IMR-90 (cell line): ENCODE measurements around the gene NAV2. TPM values are rescaled to one million over a fixed set of nuclear protein-coding genes. Genes with fewer than 3 reads are reported as not detected.

Source experiments
- ATAC-seq: fragments of 200-7000 bp; cut with Tn5 transposase; 2 replicates; pipeline ENCODE4 v1.9.1; 2020; ENCODE audit warnings: low read depth, mild to moderate bottlenecking, moderate library complexity
- BruUV-seq: library from RNA; stranded (reverse); fragments of 400-500 nt; replicated peaks from 2 replicates; lab custom pipeline; 2021; lab: Mats Ljungman, UMichigan
- CTCF ChIA-PET: fragments of 300-600 bp; formaldehyde crosslinking; extraction: SDS; loops from one replicate; lab custom pipeline; 2021; ENCODE audit warnings: antibody characterized with exemption; lab: Yijun Ruan, JAX
- POLR2A ChIA-PET: fragments of 300-600 bp; sonication (Branson Sonifier 250); formaldehyde crosslinking; loops from one replicate; lab custom pipeline; 2022; ENCODE audit warnings: antibody characterized with exemption; ENCODE audit not compliant: unreplicated experiment; lab: Charles Lee
- DNase-seq: peaks from one replicate; pipeline ENCODE4 v3.0.0; 2013
- H2AFZ ChIP-seq: replicated peaks from 2 replicates; pipeline ENCODE3; 2013; ENCODE audit warnings: low read length, mild to moderate bottlenecking; ENCODE audit not compliant: poor library complexity
- H2AK5ac ChIP-seq: 2 replicates; pipeline ENCODE4 v1.6.1; 2013; ENCODE audit warnings: low read depth, low read length, inconsistent platforms
- H2AK9ac ChIP-seq: replicated peaks from 2 replicates; pipeline ENCODE3; 2013; ENCODE audit warnings: mild to moderate bottlenecking, low read depth, low read length, moderate library complexity; ENCODE audit not compliant: poor library complexity
- H2BK120ac ChIP-seq: 2 replicates; pipeline ENCODE4 v1.6.1; 2013; ENCODE audit warnings: low read depth, low read length, inconsistent platforms
- H2BK15ac ChIP-seq: 3 replicates; pipeline ENCODE4 v1.6.1; 2013; ENCODE audit warnings: low read depth, low read length, inconsistent platforms
- H2BK20ac ChIP-seq: 2 replicates; pipeline ENCODE4 v1.6.1; 2013; ENCODE audit warnings: low read depth, mild to moderate bottlenecking, inconsistent platforms, low read length, moderate library complexity
- H2BK5ac ChIP-seq: 2 replicates; pipeline ENCODE4 v1.6.1; 2013; ENCODE audit warnings: mild to moderate bottlenecking, low read depth, low read length, inconsistent platforms; ENCODE audit not compliant: poor library complexity, severe bottlenecking
- H3K14ac ChIP-seq: replicated peaks from 2 replicates; pipeline ENCODE4 v1.6.1; 2013; ENCODE audit warnings: low read depth, low read length, inconsistent platforms
- H3K18ac ChIP-seq: 2 replicates; pipeline ENCODE4 v1.6.1; 2013; ENCODE audit warnings: low read depth, low read length, control low read depth
- H3K23ac ChIP-seq: 2 replicates; pipeline ENCODE4 v1.6.1; 2013; ENCODE audit warnings: low read depth, low read length, inconsistent platforms
- H3K27ac ChIP-seq: 2 replicates; pipeline ENCODE4 v1.5.1; 2013; ENCODE audit warnings: mild to moderate bottlenecking, control low read depth, low read length; ENCODE audit not compliant: insufficient read depth
- H3K27me3 ChIP-seq: 2 replicates; pipeline ENCODE4 v1.6.1; 2013; ENCODE audit warnings: low read length; ENCODE audit not compliant: control insufficient read depth, insufficient read depth
- H3K36me3 ChIP-seq: 2 replicates; pipeline ENCODE4 v1.6.1; 2013; ENCODE audit warnings: low read length, mixed read lengths; ENCODE audit not compliant: control insufficient read depth, insufficient read depth
- H3K4ac ChIP-seq: 2 replicates; pipeline ENCODE4 v1.6.1; 2013; ENCODE audit warnings: low read depth, low read length, inconsistent platforms
- H3K4me1 ChIP-seq: 2 replicates; pipeline ENCODE4 v1.6.1; 2013; ENCODE audit warnings: low read length, mixed read lengths; ENCODE audit not compliant: control insufficient read depth, insufficient read depth
- H3K4me2 ChIP-seq: 2 replicates; pipeline ENCODE4 v1.6.1; 2013; ENCODE audit warnings: low read depth, mild to moderate bottlenecking, control low read depth, low read length, moderate library complexity
- H3K4me3 ChIP-seq: 2 replicates; pipeline ENCODE4 v1.5.1; 2013; ENCODE audit warnings: low read depth, mild to moderate bottlenecking, control low read depth, low read length, moderate library complexity; ENCODE audit not compliant: insufficient read depth
- H3K56ac ChIP-seq: 2 replicates; pipeline ENCODE4 v1.6.1; 2013; ENCODE audit warnings: low read length, inconsistent platforms; ENCODE audit not compliant: insufficient read depth; ENCODE audit errors: extremely low read depth
- H3K79me1 ChIP-seq, 2 experiments: 2 replicates each; pipeline ENCODE4 v1.6.1; 2013; ENCODE audit warnings: low read length in 2 of 2, inconsistent platforms in 1 of 2, low read depth in 1 of 2
- H3K9ac ChIP-seq: 2 replicates; pipeline ENCODE4 v1.6.1; 2013; ENCODE audit warnings: low read depth, low read length, control low read depth
- H3K9me1 ChIP-seq: 2 replicates; pipeline ENCODE4 v1.6.1; 2013; ENCODE audit warnings: low read length, inconsistent platforms; ENCODE audit not compliant: insufficient read depth
- H3K9me3 ChIP-seq: 2 replicates; pipeline ENCODE4 v1.6.1; 2013; ENCODE audit warnings: low read length; ENCODE audit not compliant: control insufficient read depth, insufficient read depth
- H4K20me1 ChIP-seq: 2 replicates; pipeline ENCODE4 v1.6.1; 2013; ENCODE audit warnings: low read length, inconsistent platforms; ENCODE audit not compliant: insufficient read depth
- H4K5ac ChIP-seq: 2 replicates; pipeline ENCODE4 v1.6.1; 2013; ENCODE audit warnings: mild to moderate bottlenecking, low read depth, low read length, control low read depth
- H4K8ac ChIP-seq, 2 experiments: 2 replicates each; pipeline ENCODE4 v1.6.1; 2013; ENCODE audit warnings: low read depth in 2 of 2, low read length in 2 of 2, control low read depth in 1 of 2, inconsistent platforms in 1 of 2
- H4K91ac ChIP-seq: 2 replicates; pipeline ENCODE4 v1.6.1; 2013; ENCODE audit warnings: low read depth, low read length, inconsistent platforms; ENCODE audit not compliant: insufficient read depth
- BHLHE40 ChIP-seq: fragments of 150-350 bp; IDR thresholded peaks from 2 replicates; pipeline ENCODE4 v1.6.1; 2016; ENCODE audit warnings: mild to moderate bottlenecking, low read depth, low read length
- CHD1 ChIP-seq: IDR thresholded peaks from 2 replicates; pipeline ENCODE4 v1.6.1; 2012; ENCODE audit warnings: low read depth, low read length, improper control_type of control experiment
- CTCF ChIP-seq: conservative IDR thresholded peaks from 2 replicates; pipeline ENCODE4 v1.5.1; 2012; ENCODE audit warnings: mild to moderate bottlenecking, low read depth, low read length, improper control_type of control experiment
- ELK1 ChIP-seq: fragments of 150-350 bp; IDR thresholded peaks from 2 replicates; pipeline ENCODE4 v1.6.1; 2016; ENCODE audit warnings: low read depth, mild to moderate bottlenecking, low read length, moderate library complexity, borderline replicate concordance
- FOS ChIP-seq: fragments of 150-350 bp; IDR thresholded peaks from 2 replicates; pipeline ENCODE4 v1.6.1; 2016; ENCODE audit warnings: low read depth, low read length
- MXI1 ChIP-seq: IDR thresholded peaks from 2 replicates; pipeline ENCODE4 v1.6.1; 2012; ENCODE audit warnings: low read depth, mild to moderate bottlenecking, low read length, moderate library complexity, borderline replicate concordance
- NFE2L2 ChIP-seq: fragments of 150-350 bp; IDR thresholded peaks from 2 replicates; pipeline ENCODE4 v1.6.1; 2016; ENCODE audit warnings: low read depth, mild to moderate bottlenecking, low read length
- POLR2A ChIP-seq: IDR thresholded peaks from 2 replicates; pipeline ENCODE4 v1.6.1; 2012; ENCODE audit warnings: mild to moderate bottlenecking, low read depth, low read length
- WGBS, 2 experiments: methylation state at CpG; one replicate each; pipeline versions ENCODE4 v1.1.5 to v1.1.7; 2013; ENCODE audit warnings: missing lambda C conversion rate in 2 of 2; ENCODE audit not compliant: insufficient read length in 1 of 2; ENCODE audit errors: extremely low coverage in 2 of 2; 5-methylcytosine and 5-hydroxymethylcytosine counted together
- dilution Hi-C: fragments of 300-500 bp; cut with HindIII; formaldehyde crosslinking; loops from one replicate; pipeline ENCODE4 v1.14.3; 2018; ENCODE audit warnings: low sequenced_read_pairs; ENCODE audit not compliant: unreplicated experiment
- in situ Hi-C: fragments of 300-500 bp; cut with MboI; formaldehyde crosslinking; loops from 3 replicates; pipeline ENCODE4 v1.14.3; 2019; ENCODE audit warnings: low sequenced_read_pairs, inconsistent platforms, mixed read lengths
- intact Hi-C: fragments of 100-400 bp; cut with micrococcal nuclease; formaldehyde crosslinking; loops from 2 replicates; pipeline ENCODE4 v1.10.0; 2022
- polyA plus RNA-seq, 3 experiments: library from polyadenylated mRNA; depleted of rRNA; stranded (reverse); fragments of >200 nt; gene quantifications; 2 replicates each; pipeline ENCODE4 v1.2.3, GENCODE V29; 2012; ENCODE audit warnings: low replicate concordance in 1 of 3
- total RNA-seq: library from RNA; depleted of rRNA; stranded (reverse); fragments of >200 nt; gene quantifications from 2 replicates; pipeline ENCODE4 v1.2.3, GENCODE V29; 2012
- TF ChIP-seq, protein P1 (sequence below): fragments of 150-350 bp; IDR thresholded peaks from 2 replicates; pipeline ENCODE4 v1.6.1; 2017; ENCODE audit warnings: mild to moderate bottlenecking, antibody characterized with exemption, low read length, low read depth

NAV2 gene
- total and polyA plus RNA-seq, 2 of the 4 experiments (the other 2 are of a cell fraction): 4.5 to 12.6 TPM

GRCh38 chr11:20129665-20130064 is 417.0 kb downstream of the NAV2 start:
- H3K56ac ChIP-seq: no peak overlapping the region
- no peaks in the 10 kb centered on the region for H3K4me1 ChIP-seq
- POLR2A ChIA-PET: no interaction called here
- DNase-seq (no peak), ATAC-seq (no peak)
- no peak overlapping the region for H3K4me2 ChIP-seq
- no peaks in the 10 kb centered on the region for H3K9me3 ChIP-seq
- no peak overlapping the region for H3K23ac ChIP-seq
- intact Hi-C loops: loop anchor here (10.0 kb wide), 1 partner anchor 375 kb away; no protein-coding TSS in a partner anchor
- CTCF ChIA-PET: interaction anchor here (1.9 kb wide), 1 partner anchor 176 kb away, joined by 5 read pairs; no protein-coding TSS in a partner anchor
- H3K4me3 ChIP-seq: no peak overlapping the region
- H3K27me3 ChIP-seq: peaks cover 2% of the 10 kb centered on the region; the same call in 1 of the 2 replicates
- no CpG with 5 or more reads among the region's 4 CpGs for WGBS, 2 experiments
- H3K4ac ChIP-seq: no peak overlapping the region
- no peaks in the 10 kb centered on the region for H3K9me1 ChIP-seq
- dilution Hi-C loops: no loop called here
- H2BK15ac ChIP-seq: no peak overlapping the region
- no peak overlapping the region for H4K91ac ChIP-seq
- no peak overlapping the region for H3K27ac ChIP-seq
- H2BK5ac ChIP-seq: no peak overlapping the region
- no peak overlapping the region for H4K5ac ChIP-seq
- no peak overlapping the region for H2AK5ac ChIP-seq
- no peak overlapping the region for H2BK120ac ChIP-seq
- H2BK20ac ChIP-seq: no peak overlapping the region
- H4K20me1 ChIP-seq: no peaks in the 10 kb centered on the region
- TF ChIP-seq CHD1 (no peak), NFE2L2 (no peak), POLR2A (no peak), ELK1 (no peak), MXI1 (no peak), CTCF (no peak), FOS (no peak), BHLHE40 (no peak)
- TF ChIP-seq, protein P1, sequence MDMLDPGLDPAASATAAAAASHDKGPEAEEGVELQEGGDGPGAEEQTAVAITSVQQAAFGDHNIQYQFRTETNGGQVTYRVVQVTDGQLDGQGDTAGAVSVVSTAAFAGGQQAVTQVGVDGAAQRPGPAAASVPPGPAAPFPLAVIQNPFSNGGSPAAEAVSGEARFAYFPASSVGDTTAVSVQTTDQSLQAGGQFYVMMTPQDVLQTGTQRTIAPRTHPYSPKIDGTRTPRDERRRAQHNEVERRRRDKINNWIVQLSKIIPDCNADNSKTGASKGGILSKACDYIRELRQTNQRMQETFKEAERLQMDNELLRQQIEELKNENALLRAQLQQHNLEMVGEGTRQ: no peak
- H3K14ac ChIP-seq: no peak overlapping the region
- no peaks in the 10 kb centered on the region for H3K79me1 ChIP-seq
- no peak overlapping the region for H3K9ac ChIP-seq
- no peaks in the 10 kb centered on the region for H3K36me3 ChIP-seq
- H2AFZ ChIP-seq: no peak overlapping the region
- in situ Hi-C loops: loop anchor here (5.0 to 25.0 kb wide), 5 partner anchors 182 to 817 kb away; no protein-coding TSS in a partner anchor
- no peak overlapping the region for H2AK9ac ChIP-seq
- no peak overlapping the region for H3K18ac ChIP-seq
- H4K8ac ChIP-seq: no peak overlapping the region
- no TSS peak for BruUV-seq
